ENCODE results near the gene NTRK3. TPM values are rescaled to one million over a fixed set of nuclear protein-coding genes. Genes with fewer than 3 reads are reported as not detected.

NTRK3 gene
- polyA plus RNA-seq, 1 donor (not counting 4 experiments of a cell fraction or from before 2014, with no cell fraction given), result not detected

- Histone ChIP-seq H3K27me3 (ENCODE audit: control insufficient read depth, extremely low read depth, insufficient read depth, low read length) (no peaks in the 10 kb centered on the region), H3K4me3 (ENCODE audit: control insufficient read depth in 2 of 3, extremely low read depth in 1 of 3, insufficient read depth in 2 of 3, low read depth in 1 of 3, low read length in 3 of 3) (no peak overlapping the region), H3K9me1 (ENCODE audit: control insufficient read depth, extremely low read depth, insufficient read depth, low read length) (no peaks in the 10 kb centered on the region), H3K27ac (ENCODE audit: control insufficient read depth, insufficient read depth, low read length) (no peak overlapping the region), H3K4me2 (ENCODE audit: control insufficient read depth, extremely low read depth, insufficient read depth, low read depth, low read length) (no peak overlapping the region), H3K9ac (ENCODE audit: control insufficient read depth, extremely low read depth, insufficient read depth, low read length) (no peak overlapping the region), H2AFZ (ENCODE audit: control insufficient read depth, low read length) (no peak overlapping the region), H3K79me2 (ENCODE audit: control insufficient read depth, insufficient read depth, low read length) (no peaks in the 10 kb centered on the region), H3K36me3 (ENCODE audit: control insufficient read depth in 2 of 2, extremely low read depth in 1 of 2, insufficient read depth in 2 of 2, low read length in 2 of 2) (no peaks in the 10 kb centered on the region), H4K20me1 (ENCODE audit: control insufficient read depth, extremely low read depth, insufficient read depth, low read length) (no peaks in the 10 kb centered on the region), H3K4me1 (ENCODE audit: control insufficient read depth, extremely low read depth, insufficient read depth, low read length) (no peaks in the 10 kb centered on the region), H3K9me3 (ENCODE audit: control insufficient read depth, low read depth, low read length) (no peaks in the 10 kb centered on the region)
- dilution Hi-C loops (cut with MboI; ENCODE audit: extremely low pct_ligation_motif_present, low sequenced_read_pairs), result no loop called here
- no peak for TF ChIP-seq CTCF (optimal IDR thresholded peaks at IDR 0.05 in 1 of 3, IDR thresholded peaks at IDR 0.05 in 1 of 3, conservative IDR thresholded peaks at IDR 0.05 in 1 of 3; ENCODE audit: extremely low read depth in 1 of 3, insufficient read depth in 2 of 3, low read length in 3 of 3)
- no peak for TF ChIP-seq EZH2 (IDR thresholded peaks at IDR 0.05; ENCODE audit: low read length)
- no peak for DNase-seq (ENCODE audit: low read depth, low spot score)
- FAIRE-seq, result no peak
Measured at GRCh38 chr15:88089731-88090130, 166.8 kb downstream of the NTRK3 start.

GRCh38 chr15:88089024-88089620 is 167.4 kb downstream of the NTRK3 start:
- Histone ChIP-seq H3K9ac (ENCODE audit: control insufficient read depth, extremely low read depth, insufficient read depth, low read length) (no peak overlapping the region), H2AFZ (ENCODE audit: control insufficient read depth, low read length) (no peak overlapping the region), H3K36me3 (ENCODE audit: control insufficient read depth in 2 of 2, extremely low read depth in 1 of 2, insufficient read depth in 2 of 2, low read length in 2 of 2) (no peaks in the 10 kb centered on the region), H3K9me1 (ENCODE audit: control insufficient read depth, extremely low read depth, insufficient read depth, low read length) (no peaks in the 10 kb centered on the region), H3K9me3 (ENCODE audit: control insufficient read depth, low read depth, low read length) (no peaks in the 10 kb centered on the region), H3K4me3 (ENCODE audit: control insufficient read depth in 2 of 3, extremely low read depth in 1 of 3, insufficient read depth in 2 of 3, low read depth in 1 of 3, low read length in 3 of 3) (no peak overlapping the region), H3K79me2 (ENCODE audit: control insufficient read depth, insufficient read depth, low read length) (no peaks in the 10 kb centered on the region), H3K4me1 (ENCODE audit: control insufficient read depth, extremely low read depth, insufficient read depth, low read length) (no peaks in the 10 kb centered on the region), H3K27me3 (ENCODE audit: control insufficient read depth, extremely low read depth, insufficient read depth, low read length) (no peaks in the 10 kb centered on the region), H3K4me2 (ENCODE audit: control insufficient read depth, extremely low read depth, insufficient read depth, low read depth, low read length) (no peak overlapping the region), H4K20me1 (ENCODE audit: control insufficient read depth, extremely low read depth, insufficient read depth, low read length) (no peaks in the 10 kb centered on the region), H3K27ac (ENCODE audit: control insufficient read depth, insufficient read depth, low read length) (no peak overlapping the region)
- TF ChIP-seq EZH2 (IDR thresholded peaks at IDR 0.05; ENCODE audit: low read length), result no peak
- DNase-seq (ENCODE audit: low read depth, low spot score) (no peak), FAIRE-seq (no peak)
- dilution Hi-C loops (cut with MboI; ENCODE audit: extremely low pct_ligation_motif_present, low sequenced_read_pairs), result no loop called here
